NK-92 treated with Interleukin-12 subunit alpha and Interleukin-12 subunit beta, amount 100 ng/mL, for 24 hours (cell line): Measurements from ENCODE around the gene PRKD2.
"Not testable (repeated sequence)": the region's sequence is repeated elsewhere in the genome, so short reads cannot be mapped to it uniquely, and the experiment has no call there.

Experiments used
- DNase-seq: peaks from one replicate; lab custom pipeline; 2025; lab: John Stamatoyannopoulos, UW

Gene PRKD2

DNA sequence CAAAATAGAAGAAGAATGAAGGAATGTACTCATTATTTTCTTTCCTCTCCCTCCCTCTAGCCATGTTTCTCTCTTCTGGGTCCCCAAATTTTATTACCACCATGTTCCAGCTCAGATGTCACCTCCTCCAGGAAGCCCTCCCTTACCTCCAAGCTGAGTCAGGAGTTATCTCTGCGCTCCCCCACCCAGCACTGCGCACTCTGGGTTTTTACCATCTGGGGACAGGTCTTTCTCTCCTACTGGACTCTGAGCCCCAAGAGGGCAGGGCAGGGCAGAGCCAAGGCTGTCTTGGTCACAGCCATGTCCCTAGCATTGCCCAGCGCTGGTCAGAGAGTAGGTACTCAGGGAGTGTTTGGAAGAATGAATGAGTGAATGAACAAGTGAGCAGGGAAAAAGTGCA, 83.8 kb downstream of the PRKD2 start:
- no peak for DNase-seq

DNA sequence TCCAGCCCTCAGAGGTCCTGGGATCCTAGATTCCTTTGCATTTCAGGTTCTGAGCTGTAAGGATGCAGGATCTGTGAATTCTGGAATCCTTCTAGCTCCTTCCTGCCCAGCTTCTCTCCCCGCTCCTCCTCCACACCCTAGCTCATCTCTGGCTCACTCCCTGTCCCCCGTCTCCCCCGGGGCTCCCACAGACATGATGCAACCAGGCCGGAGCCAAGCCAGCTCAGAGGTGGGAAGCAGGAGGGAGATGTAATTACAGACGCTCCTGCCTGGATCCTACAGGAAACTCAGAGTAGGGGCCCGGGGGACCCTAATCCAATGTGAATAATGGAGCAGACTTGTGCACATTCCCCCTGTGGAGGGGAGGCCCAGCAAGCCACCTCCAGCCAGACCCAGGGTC, 85.4 kb downstream of the PRKD2 start:
- DNase-seq, result no peak

DNA sequence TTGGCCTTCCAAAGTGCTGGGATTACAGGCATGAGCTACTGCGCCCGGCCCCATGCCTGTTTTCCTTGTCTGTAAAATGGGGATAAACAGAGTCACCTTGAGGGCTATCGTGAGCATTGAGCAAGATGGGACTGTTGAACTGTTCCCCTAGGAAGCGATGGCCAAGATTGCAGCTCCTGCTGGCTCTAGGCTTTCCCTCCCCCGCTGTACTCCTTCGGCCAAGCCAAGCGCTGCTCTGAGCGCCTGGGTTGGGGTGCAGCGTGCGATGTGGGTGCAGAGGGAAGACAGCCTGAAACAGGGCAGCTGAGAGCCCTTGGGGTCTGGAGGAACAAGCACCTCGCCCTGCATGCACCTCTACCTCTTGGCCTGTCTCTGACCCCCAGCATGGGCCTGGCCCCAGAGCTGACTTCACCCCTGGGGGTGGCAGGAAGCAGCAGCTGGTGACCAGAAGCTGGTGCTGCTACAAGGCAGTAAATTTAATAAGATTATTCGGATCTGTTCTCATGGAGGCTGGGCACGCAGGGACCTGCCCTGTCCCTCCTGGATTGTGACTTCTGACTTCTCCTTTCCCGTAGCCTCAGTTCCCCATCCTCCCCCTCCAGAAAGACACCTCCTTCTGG, 86.2 kb downstream of the PRKD2 start:
- DNase-seq, result no peak

DNA sequence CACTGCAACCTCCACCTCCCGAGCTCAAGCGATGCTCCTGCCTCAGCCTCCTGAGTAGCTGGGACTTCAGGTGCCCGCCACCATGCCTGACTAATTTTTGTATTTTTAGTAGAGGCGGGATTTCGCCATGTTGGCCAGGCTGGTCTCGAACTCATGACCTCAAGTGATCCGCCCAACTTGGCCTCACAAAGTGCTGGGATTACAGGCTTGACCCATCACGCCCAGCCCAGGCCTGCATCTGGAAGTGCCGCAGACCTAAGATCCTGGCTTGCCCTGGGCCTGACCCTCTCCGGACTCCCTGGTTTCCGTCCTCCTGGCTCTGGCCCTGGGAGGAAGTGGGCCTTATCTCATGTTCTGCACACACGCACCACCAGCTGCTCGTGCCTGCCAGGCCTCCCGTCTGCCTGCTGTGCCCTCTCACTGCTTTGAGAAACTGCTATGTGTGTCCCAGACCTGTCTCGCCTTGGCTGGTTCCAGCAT, 87.3 kb downstream of the PRKD2 start:
- DNase-seq, result no peak

DNA sequence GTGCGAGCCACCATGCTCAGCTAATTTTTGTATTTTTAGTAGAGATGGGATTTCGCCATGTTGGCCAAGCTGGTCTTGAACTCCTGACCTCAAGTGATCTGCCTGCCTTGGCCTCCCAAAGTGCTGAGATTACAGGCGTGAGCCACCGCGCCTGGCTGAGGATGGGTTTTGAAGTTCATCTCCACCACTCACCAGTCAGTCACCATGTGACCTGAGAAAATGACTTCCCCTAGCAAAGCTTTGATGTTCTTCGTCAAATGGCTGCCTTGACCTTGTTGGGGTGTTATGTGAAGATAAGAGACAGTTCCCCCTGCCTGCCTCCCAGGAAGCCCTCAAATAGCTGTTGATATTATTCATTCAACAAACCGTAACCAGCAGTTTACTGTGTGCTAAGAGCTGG, 87.9 kb downstream of the PRKD2 start:
- DNase-seq, result not testable (repeated sequence)

DNA sequence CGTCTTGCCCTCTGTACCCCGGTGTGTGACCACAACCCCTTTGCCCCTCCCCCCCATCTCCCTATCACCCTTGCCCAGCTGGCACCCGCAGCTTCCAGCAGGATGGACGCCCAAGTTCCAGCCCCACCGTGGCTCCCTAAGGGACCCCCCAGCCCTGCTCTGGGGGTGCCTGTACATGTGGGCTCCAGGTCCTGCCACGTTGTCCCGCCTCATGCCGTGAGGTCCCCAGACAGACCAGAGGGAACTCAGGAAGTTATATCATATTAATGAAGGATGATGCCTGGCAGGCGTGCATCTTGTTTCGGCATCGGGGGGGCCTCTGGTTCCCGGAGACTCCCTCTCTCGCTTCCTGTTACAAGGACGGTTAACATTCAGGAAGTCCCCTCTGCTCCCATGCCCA, 90.5 kb downstream of the PRKD2 start:
- DNase-seq, result no peak

DNA sequence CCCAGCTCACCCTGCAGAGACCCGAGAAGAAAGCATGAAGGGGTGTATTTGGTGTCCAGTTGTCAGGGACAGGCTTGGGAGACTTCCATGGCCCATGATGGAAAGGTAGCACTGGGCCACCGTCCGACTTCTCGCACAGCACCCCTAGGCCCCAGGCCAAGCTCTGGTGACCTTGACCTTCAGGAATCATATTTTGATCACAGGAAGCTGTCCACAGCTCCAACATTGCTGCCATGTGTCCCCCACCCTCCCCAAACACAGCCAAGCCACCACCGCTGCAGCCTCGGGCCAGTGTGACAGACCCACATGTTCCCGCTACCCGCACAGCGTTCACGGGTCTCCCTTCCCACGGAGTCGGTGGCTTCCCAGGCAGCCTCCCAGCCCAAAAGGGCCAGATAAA, 91.2 kb downstream of the PRKD2 start:
- DNase-seq, result no peak

DNA sequence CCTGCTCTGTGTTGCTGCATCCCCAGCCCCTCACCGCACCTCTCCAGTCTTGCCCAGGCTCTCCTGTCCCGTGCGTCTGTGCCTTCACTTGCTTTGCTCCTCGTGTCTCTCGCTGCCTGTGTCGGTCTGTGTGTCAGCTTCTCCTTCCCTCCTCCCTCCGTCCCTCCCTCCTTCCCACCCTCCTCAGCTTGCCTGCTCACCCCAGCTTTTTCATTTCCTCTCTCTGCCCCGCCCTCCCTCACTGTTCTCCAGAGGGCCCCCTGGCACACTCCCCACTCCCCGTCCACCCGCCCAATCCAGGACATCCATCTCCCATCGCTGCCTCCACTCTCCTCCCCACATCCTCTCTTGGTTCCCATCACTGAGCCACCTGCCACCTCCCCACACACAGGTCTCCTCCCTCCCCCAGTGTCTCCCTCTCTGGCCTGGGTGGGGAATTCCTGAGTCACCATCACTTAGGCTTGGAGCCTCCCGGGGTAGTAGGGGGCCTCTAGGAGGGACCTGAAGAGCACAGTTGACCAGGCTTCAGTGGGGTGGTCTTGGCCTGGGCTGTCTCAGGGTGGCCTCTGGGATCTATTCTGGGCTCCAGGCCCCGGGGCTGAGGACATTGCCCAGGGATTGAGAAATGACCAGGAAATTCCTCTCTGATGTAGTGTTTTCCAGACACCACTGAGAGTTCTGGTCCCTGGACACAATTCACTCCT, 91.8 kb downstream of the PRKD2 start, which contains the start of gene PTGIR:
Gene PTGIR (minus strand): TSS at position 132 of the 704 bp plus-strand sequence. CDS start 864 bp downstream, outside the sequence.
- DNase-seq, result no peak
